Epithelial cell of proximal tubule (primary cell): ENCODE measurements around the gene ANGPTL1. TPM values are rescaled to one million over a fixed set of nuclear protein-coding genes. Genes with fewer than 3 reads are reported as not detected.
"Not testable (repeated sequence)": the region's sequence is repeated elsewhere in the genome, so short reads cannot be mapped to it uniquely, and the experiment has no call there.

ENCODE experiments used
- DNase-seq: peaks from one replicate; pipeline ENCODE4 v3.0.0-alpha.2; 2011; ENCODE audit warnings: low read depth
- H3K4me3 ChIP-seq: 2 replicates; pipeline ENCODE4 v1.5.1; 2011; ENCODE audit warnings: low read depth, mild to moderate bottlenecking, low read length
- total RNA-seq: library from RNA; depleted of rRNA; stranded (reverse); fragments of >200 nt; gene quantifications from 2 replicates; pipeline ENCODE4 v1.2.3, GENCODE V29; 2015
- TF ChIP-seq, protein P1 (sequence below): conservative IDR thresholded peaks from 2 replicates; pipeline ENCODE4 v1.5.1; 2012; ENCODE audit warnings: low read depth, mild to moderate bottlenecking, low read length

Gene ANGPTL1
- total RNA-seq, 1 donor from 2014 or later: not detected

DNA sequence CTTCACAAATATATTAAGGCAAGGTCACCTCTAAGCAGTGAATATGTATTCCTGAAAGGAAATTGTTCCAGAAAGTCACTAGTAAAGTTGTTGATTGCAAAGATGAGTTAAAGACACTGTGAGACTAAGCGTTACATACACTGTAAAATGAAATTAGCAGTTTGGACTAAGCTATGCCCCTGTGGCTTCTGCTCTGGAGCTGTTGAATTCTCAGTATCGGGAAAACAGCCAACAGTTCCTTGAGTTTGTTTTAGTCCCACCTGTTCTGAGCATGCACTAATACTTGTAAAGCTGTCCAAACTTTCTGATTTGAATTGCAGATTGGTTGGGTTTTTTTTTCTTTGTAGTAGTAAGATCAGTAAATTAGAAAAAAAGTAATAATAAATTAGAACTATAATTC lies 21.0 kb downstream of the ANGPTL1 start:
- DNase-seq: no peak
- no peak overlapping the region for H3K4me3 ChIP-seq
- TF ChIP-seq, protein P1, sequence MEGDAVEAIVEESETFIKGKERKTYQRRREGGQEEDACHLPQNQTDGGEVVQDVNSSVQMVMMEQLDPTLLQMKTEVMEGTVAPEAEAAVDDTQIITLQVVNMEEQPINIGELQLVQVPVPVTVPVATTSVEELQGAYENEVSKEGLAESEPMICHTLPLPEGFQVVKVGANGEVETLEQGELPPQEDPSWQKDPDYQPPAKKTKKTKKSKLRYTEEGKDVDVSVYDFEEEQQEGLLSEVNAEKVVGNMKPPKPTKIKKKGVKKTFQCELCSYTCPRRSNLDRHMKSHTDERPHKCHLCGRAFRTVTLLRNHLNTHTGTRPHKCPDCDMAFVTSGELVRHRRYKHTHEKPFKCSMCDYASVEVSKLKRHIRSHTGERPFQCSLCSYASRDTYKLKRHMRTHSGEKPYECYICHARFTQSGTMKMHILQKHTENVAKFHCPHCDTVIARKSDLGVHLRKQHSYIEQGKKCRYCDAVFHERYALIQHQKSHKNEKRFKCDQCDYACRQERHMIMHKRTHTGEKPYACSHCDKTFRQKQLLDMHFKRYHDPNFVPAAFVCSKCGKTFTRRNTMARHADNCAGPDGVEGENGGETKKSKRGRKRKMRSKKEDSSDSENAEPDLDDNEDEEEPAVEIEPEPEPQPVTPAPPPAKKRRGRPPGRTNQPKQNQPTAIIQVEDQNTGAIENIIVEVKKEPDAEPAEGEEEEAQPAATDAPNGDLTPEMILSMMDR: no peak

DNA sequence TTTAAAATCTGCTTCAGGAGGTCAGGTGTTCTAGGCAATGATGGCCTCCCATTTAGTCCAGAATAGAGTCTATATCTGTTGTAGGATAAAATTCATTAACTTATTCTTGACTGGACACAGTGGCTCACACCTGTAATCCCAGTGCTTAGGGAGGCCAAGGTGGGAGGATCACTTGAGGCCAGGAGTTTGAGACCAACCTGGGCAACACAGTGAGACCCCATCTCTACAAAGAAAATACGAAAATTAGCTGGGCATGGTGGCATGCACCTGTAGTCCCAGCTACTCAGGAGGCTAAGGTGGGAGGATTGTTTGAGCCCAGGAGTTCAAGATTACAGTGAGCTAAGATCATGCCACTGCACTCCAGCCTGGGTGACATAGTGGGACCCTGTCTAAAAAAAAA lies 23.0 kb downstream of the ANGPTL1 start:
- not testable (repeated sequence) for H3K4me3 ChIP-seq, DNase-seq

DNA sequence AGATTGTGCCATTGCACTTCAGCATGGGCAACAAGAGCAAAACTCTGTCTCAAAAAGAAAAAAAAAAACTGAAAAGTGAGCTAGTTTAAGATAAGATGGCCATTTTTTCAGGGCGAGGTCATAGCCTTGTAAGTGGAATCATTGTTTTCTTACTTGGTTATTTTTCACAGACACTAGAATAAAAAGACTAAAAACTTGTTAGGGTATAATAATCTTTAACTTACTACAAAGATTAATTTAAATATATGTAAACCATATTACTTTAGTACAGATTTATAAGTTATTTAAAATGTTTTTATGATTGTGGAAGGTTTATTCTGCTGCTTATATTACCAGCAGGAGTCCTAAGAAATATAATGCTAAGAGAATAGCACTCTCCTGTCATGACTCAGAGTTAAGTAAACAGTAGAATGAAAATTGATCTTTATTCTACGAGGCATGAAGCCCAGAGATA lies 23.5 kb downstream of the ANGPTL1 start:
- TF ChIP-seq, protein P1: no peak
- H3K4me3 ChIP-seq: no peak overlapping the region
- no peak for DNase-seq

DNA sequence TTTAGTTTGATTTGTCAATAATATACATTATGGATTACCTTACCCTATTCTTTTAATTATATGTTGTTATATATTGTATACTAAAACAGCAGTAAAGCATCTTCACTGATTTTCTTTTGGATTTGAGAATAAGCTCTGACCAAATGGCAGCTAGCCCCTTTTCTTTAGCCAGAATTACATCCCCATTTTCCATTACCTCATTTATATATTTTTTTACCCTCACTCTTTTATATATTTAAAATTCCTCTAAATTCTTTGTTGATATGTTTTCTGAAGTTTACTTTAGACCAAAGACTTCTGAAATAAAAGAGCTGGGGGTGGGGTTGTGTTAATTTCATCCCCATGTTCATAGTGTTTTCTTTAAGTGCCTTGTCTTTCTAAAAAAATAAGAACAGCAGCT lies 24.6 kb downstream of the ANGPTL1 start:
- TF ChIP-seq, protein P1: no peak
- DNase-seq: no peak
- no peak overlapping the region for H3K4me3 ChIP-seq

DNA sequence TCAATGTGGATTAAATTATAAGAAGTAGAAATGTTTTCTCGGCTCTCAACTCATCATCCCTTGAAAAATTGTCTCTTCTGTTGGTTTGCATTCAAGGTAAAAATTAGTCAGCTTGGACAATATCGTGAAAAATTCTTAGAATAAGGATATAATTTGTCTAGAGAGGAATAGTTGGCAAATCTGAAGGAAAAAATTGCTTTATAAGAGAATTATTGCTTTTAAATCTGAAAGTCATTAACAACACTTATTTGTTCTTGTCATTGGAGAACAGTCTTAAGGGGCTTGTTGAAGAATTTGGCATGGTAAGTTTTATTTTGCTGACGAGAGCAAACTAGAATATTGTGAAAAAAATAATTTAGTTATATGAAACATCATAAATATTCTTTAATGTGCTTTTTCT lies 26.4 kb downstream of the ANGPTL1 start:
- TF ChIP-seq, protein P1: no peak
- no peak for DNase-seq
- no peak overlapping the region for H3K4me3 ChIP-seq

DNA sequence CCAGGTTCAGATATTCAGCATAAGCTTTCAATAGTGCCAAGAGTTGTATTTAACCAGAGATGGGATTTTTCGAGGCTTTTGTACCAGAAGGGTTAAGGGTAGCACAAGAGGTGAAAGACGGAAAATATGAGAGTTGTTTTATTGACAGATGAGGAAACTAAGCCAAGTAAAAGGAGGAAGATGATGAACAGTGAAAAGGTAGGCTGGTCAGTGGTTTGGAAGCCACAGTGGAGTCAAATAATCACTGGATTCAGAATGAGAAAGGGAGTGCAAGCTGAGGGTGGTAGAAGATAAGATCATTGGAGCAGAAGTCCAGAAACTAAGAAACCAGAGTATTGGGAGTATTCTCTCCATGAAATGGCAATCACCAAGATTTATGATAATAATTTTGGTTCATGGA lies 45.7 kb downstream of the ANGPTL1 start:
- TF ChIP-seq, protein P1: no peak
- no peak overlapping the region for H3K4me3 ChIP-seq

DNA sequence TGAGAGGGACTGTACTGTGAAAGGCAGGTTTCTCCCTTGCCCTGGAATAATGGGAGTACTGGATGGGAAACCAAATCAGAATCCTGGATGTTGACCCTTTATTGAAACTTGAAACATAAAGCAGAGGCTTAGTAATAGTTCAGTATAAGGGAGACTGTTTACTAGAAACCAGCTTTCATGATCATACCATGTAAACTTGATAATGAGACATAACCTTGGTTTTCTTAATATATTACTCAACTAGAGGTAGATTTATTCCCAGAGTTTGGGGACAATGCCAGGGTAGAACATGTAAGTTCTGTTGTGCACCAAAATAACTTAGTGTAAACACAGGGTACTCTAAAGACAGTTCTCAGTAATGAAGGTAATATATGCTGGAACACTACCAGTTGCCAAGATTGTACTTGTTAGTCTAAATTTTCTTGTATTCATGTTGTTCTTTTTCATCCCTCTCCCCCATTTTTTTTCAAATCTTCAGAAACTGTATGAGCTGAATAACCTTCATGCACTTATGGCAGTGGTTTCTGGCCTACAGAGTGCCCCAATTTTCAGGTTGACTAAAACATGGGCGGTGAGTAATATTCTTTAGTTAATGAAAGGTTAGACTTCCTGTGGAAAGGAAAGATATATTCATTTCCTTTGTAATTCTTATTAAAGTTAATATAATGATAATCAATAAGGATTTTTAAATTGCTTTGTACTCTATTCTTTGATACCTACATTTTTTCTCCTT lies 49.6 kb downstream of the ANGPTL1 start:
- TF ChIP-seq, protein P1: no peak
- no peak for DNase-seq

More for the DNA sequence above, 45.7 kb downstream of the ANGPTL1 start:
- DNase-seq: no peak

More for the DNA sequence above, 49.6 kb downstream of the ANGPTL1 start:
- no peak overlapping the region for H3K4me3 ChIP-seq
